Right atrium auricular region (tissue), 2 donors: ENCODE measurements around the gene INSYN1. TPM values are rescaled to one million over a fixed set of nuclear protein-coding genes. Genes with fewer than 3 reads are reported as not detected.

Experiments
- DNase-seq: peaks from one replicate; pipeline ENCODE4 v3.0.0-alpha.2; 2019; ENCODE audit warnings: low spot score
- H3K27ac ChIP-seq, 2 donors: fragments of 200-600 bp; sonication (generic); 1 replicate in 1 of 2; 2 replicates in 1 of 2; pipeline ENCODE4 v1.5.1; 2016 to 2019
- H3K27me3 ChIP-seq, 2 donors: fragments of 200-600 bp; sonication (generic); one replicate each; pipeline versions ENCODE4 v1.5.1 to v1.6.0; 2017 to 2019
- H3K36me3 ChIP-seq: fragments of 200-600 bp; sonication (generic); one replicate; pipeline ENCODE4 v1.5.1; 2016
- H3K4me1 ChIP-seq, 2 donors: fragments of 200-600 bp; sonication (generic); one replicate each; pipeline versions ENCODE4 v1.5.1 to v1.6.0; 2017 to 2019
- H3K4me3 ChIP-seq, 2 donors: fragments of 200-600 bp; sonication (generic); 1 replicate in 1 of 2; 2 replicates in 1 of 2; pipeline ENCODE4 v1.5.1; 2017 to 2019; ENCODE audit warnings: mild to moderate bottlenecking in 1 of 2, moderate library complexity in 1 of 2
- H3K9me3 ChIP-seq, 2 donors: fragments of 200-600 bp; sonication (generic); one replicate each; pipeline ENCODE4 v1.5.1; 2019
- total RNA-seq, 2 donors: library from RNA; depleted of rRNA; stranded (reverse); fragments of >200 nt; gene quantifications; one replicate each; pipeline ENCODE4 v1.1.0, GENCODE V29; 2016
- TF ChIP-seq, protein P1 (sequence below), 2 donors: fragments of 200-600 bp; sonication (generic); IDR thresholded peaks; one replicate each; pipeline ENCODE4 v1.5.1; 2019; ENCODE audit warnings: antibody characterized with exemption in 2 of 2

INSYN1 gene
- total RNA-seq, 2 donors from 2014 or later = 32.7 to 68.5 TPM

- Histone ChIP-seq H3K4me3 (no peak overlapping the region), H3K36me3 (no peaks in the 10 kb centered on the region), H3K9me3 (no peaks in the 10 kb centered on the region), H3K27me3 (no peaks in the 10 kb centered on the region), H3K4me1 (peaks cover 0 to 74% of the 10 kb centered on the region in 2 donors), H3K27ac (peak overlapping the region; percentile 59 to 60)
- TF ChIP-seq, protein P1, sequence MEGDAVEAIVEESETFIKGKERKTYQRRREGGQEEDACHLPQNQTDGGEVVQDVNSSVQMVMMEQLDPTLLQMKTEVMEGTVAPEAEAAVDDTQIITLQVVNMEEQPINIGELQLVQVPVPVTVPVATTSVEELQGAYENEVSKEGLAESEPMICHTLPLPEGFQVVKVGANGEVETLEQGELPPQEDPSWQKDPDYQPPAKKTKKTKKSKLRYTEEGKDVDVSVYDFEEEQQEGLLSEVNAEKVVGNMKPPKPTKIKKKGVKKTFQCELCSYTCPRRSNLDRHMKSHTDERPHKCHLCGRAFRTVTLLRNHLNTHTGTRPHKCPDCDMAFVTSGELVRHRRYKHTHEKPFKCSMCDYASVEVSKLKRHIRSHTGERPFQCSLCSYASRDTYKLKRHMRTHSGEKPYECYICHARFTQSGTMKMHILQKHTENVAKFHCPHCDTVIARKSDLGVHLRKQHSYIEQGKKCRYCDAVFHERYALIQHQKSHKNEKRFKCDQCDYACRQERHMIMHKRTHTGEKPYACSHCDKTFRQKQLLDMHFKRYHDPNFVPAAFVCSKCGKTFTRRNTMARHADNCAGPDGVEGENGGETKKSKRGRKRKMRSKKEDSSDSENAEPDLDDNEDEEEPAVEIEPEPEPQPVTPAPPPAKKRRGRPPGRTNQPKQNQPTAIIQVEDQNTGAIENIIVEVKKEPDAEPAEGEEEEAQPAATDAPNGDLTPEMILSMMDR (IDR thresholded peaks at IDR 0.05) = no peak
- no peak for DNase-seq
Observed at GRCh38 chr15:73694419-73694818, 58.7 kb downstream of the INSYN1 start.

GRCh38 chr15:73691396-73691795 lies 61.8 kb downstream of the INSYN1 start:
- H3K4me3 ChIP-seq = no peak overlapping the region
- H3K27ac ChIP-seq = peak overlapping the region; percentile 37 to 39
- H3K36me3 ChIP-seq = no peaks in the 10 kb centered on the region
- TF ChIP-seq, protein P1 (IDR thresholded peaks at IDR 0.05) = peak in 1 of 2 donors; percentile 63
- H3K4me1 ChIP-seq = peaks cover 0 to 74% of the 10 kb centered on the region in 2 donors
- DNase-seq = peak; percentile 88
- no peaks in the 10 kb centered on the region for H3K9me3 ChIP-seq
- no peaks in the 10 kb centered on the region for H3K27me3 ChIP-seq

GRCh38 chr15:73688455-73688854 lies 64.7 kb downstream of the INSYN1 start:
- H3K27me3 ChIP-seq = no peaks in the 10 kb centered on the region
- H3K4me3 ChIP-seq = no peak overlapping the region
- H3K27ac ChIP-seq = peak overlapping the region; percentile 37 to 92
- TF ChIP-seq, protein P1 (IDR thresholded peaks at IDR 0.05) = no peak
- peaks cover 0 to 72% of the 10 kb centered on the region in 2 donors for H3K4me1 ChIP-seq
- no peaks in the 10 kb centered on the region for H3K36me3 ChIP-seq
- no peak for DNase-seq
- H3K9me3 ChIP-seq = no peaks in the 10 kb centered on the region

DNA sequence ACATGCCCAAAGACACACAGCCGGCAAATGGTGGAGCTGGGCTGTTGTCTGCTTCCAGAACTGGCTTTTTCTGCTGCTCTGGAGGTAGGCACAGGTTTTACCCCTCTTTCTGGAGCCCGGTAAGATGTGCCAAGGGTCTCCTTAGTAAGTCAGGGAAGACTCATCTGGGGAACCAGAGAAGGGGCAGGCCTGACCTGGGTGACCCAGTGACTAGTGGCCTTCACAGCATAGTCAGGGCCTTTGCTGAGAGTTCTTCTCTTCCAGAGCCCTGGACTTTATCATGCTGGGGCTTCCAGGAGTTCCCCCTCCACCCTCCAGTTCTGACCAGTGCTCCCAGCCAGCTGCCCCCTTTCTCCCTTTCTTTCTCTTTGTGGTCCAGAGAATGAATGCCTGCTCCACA lies 65.8 kb downstream of the INSYN1 start:
- DNase-seq = no peak
- Histone ChIP-seq H3K27me3 (no peaks in the 10 kb centered on the region), H3K9me3 (no peaks in the 10 kb centered on the region), H3K27ac (peak overlapping the region; percentile 37 to 92), H3K36me3 (no peaks in the 10 kb centered on the region), H3K4me1 (peaks cover 0 to 76% of the 10 kb centered on the region in 2 donors), H3K4me3 (no peak overlapping the region)
- TF ChIP-seq, protein P1 (IDR thresholded peaks at IDR 0.05) = no peak

DNA sequence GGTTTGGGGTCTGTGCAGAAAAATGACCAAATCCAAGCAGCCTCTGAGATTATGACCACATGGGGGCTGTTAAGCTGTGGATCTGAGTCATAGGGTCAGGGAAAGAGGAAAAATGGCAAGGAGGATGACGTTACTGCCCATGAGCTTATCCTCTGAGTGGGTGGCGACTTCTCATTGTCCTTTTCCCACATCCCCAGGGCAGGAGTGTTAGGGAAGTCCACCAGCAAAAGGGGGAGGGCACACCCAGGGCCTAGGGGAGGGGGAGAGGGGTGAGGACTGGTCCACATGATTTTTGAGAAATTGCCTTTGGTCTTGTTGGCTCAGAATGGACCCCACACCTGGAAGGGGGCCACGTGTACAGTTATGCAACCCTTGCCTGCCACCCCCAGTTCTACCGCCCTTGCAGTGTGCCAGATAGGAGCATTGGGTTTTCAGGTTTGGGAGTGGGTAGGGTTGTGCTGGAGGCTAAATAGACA lies 66.3 kb downstream of the INSYN1 start:
- TF ChIP-seq, protein P1 (IDR thresholded peaks at IDR 0.05) = no peak
- H3K4me3 ChIP-seq = no peak overlapping the region
- no peak for DNase-seq
- H3K27ac ChIP-seq = peak overlapping the region; percentile 92 to 93
- no peaks in the 10 kb centered on the region for H3K9me3 ChIP-seq
- no peaks in the 10 kb centered on the region for H3K27me3 ChIP-seq
- peaks cover 0 to 73% of the 10 kb centered on the region in 2 donors for H3K4me1 ChIP-seq
- H3K36me3 ChIP-seq = no peaks in the 10 kb centered on the region

GRCh38 chr15:73685981-73686380 lies 67.2 kb downstream of the INSYN1 start:
- DNase-seq = no peak
- H3K4me1 ChIP-seq = peaks cover 0 to 65% of the 10 kb centered on the region in 2 donors
- TF ChIP-seq, protein P1 (IDR thresholded peaks at IDR 0.05) = no peak
- no peaks in the 10 kb centered on the region for H3K9me3 ChIP-seq
- H3K4me3 ChIP-seq = peak overlapping the region in 1 of 2 donors; percentile 90
- H3K27me3 ChIP-seq = no peaks in the 10 kb centered on the region
- H3K36me3 ChIP-seq = no peaks in the 10 kb centered on the region
- H3K27ac ChIP-seq = peak overlapping the region; percentile 92 to 93
